CD4-positive, alpha-beta T cell (primary cell): Measurements from ENCODE around the gene MRPL43. TPM values are rescaled to one million over a fixed set of nuclear protein-coding genes. Genes with fewer than 3 reads are reported as not detected.

Experiments
- ATAC-seq: fragments of 200-7000 bp; cut with Tn5 transposase; one replicate; pipeline ENCODE4 v1.10.0; 2022; ENCODE audit warnings: mild to moderate bottlenecking; ENCODE audit not compliant: poor library complexity
- CTCF ChIA-PET: fragments of 350-600 bp; sonication (Branson Sonifier 250); formaldehyde crosslinking; loops from one replicate; lab custom pipeline; 2021; ENCODE audit warnings: antibody characterized with exemption, inconsistent platforms; lab: Charles Lee
- POLR2A ChIA-PET: fragments of 350-600 bp; sonication (Branson Sonifier 250); formaldehyde crosslinking; loops from one replicate; lab custom pipeline; 2021; ENCODE audit warnings: antibody characterized with exemption, inconsistent platforms; lab: Charles Lee
- DNase-seq, 14 experiments: peaks; one replicate each; pipeline ENCODE4 v3.0.0-alpha.2; 2013 to 2020; ENCODE audit warnings: mixed read lengths in 2 of 14
- H3K27ac ChIP-seq, 2 donors: one replicate each; pipeline versions ENCODE4 v1.5.1 to v1.7.0; 2013; ENCODE audit warnings: low read length in 2 of 2, low read depth in 1 of 2, mild to moderate bottlenecking in 1 of 2
- H3K27me3 ChIP-seq, 2 experiments: 1 replicate in 1 of 2; 2 replicates in 1 of 2; pipeline versions ENCODE4 v1.6.1 to v1.7.0; 2013; ENCODE audit warnings: low read length in 2 of 2, control low read depth in 1 of 2, mild to moderate bottlenecking in 1 of 2, moderate library complexity in 1 of 2; ENCODE audit not compliant: insufficient read depth in 2 of 2, control insufficient read depth in 1 of 2
- H3K36me3 ChIP-seq: one replicate; pipeline ENCODE4 v1.6.1; 2013; ENCODE audit warnings: low read length, control low read depth; ENCODE audit not compliant: insufficient read depth
- H3K4me1 ChIP-seq: one replicate; pipeline ENCODE4 v1.6.1; 2013; ENCODE audit warnings: low read length, control low read depth; ENCODE audit not compliant: insufficient read depth
- H3K4me3 ChIP-seq: one replicate; pipeline ENCODE4 v1.5.1; 2013; ENCODE audit warnings: mild to moderate bottlenecking, low read length, moderate library complexity
- H3K9me3 ChIP-seq, 2 experiments: 1 replicate in 1 of 2; 2 replicates in 1 of 2; pipeline versions ENCODE4 v1.6.1 to v1.7.0; 2013; ENCODE audit warnings: low read length in 2 of 2, mild to moderate bottlenecking in 2 of 2, control low read depth in 1 of 2, moderate library complexity in 1 of 2; ENCODE audit not compliant: control insufficient read depth in 1 of 2, insufficient read depth in 1 of 2
- H3K27ac Mint-ChIP-seq: one replicate; pipeline ENCODE4 v1.8.0; 2020; ENCODE audit warnings: mixed read lengths
- H3K27me3 Mint-ChIP-seq: one replicate; pipeline ENCODE4 v1.8.0; 2021; ENCODE audit warnings: mixed read lengths
- H3K36me3 Mint-ChIP-seq: one replicate; pipeline ENCODE4 v1.8.0; 2021; ENCODE audit warnings: low read depth, mixed read lengths
- H3K4me1 Mint-ChIP-seq: one replicate; pipeline ENCODE4 v1.8.0; 2021; ENCODE audit warnings: low read depth, mixed read lengths
- H3K4me3 Mint-ChIP-seq: one replicate; pipeline ENCODE4 v1.8.0; 2020; ENCODE audit warnings: mild to moderate bottlenecking, mixed read lengths
- H3K9me3 Mint-ChIP-seq: one replicate; pipeline ENCODE4 v1.8.0; 2020; ENCODE audit warnings: mixed read lengths
- intact Hi-C, 2 experiments: fragments of 100-400 bp; cut with DNase I in 1 of 2; cut with micrococcal nuclease in 1 of 2; formaldehyde crosslinking; loops; one replicate each; pipeline versions ENCODE4 v1.15.1 to v1.9.0; 2023 to 2025; cut with DNase I, micrococcal nuclease
- total RNA-seq, 174 experiments: library from RNA in 2 of 174; stranded (reverse) in 2 of 174; gene quantifications; one replicate each; pipeline ENCODE4 v1.2.3 and lab custom pipeline; 2021 to 2026
- TF ChIP-seq, protein P1 (sequence below): fragments of 200-600 bp; IDR thresholded peaks from one replicate; pipeline ENCODE4 v1.8.0; 2022; ENCODE audit warnings: antibody characterized with exemption, mild to moderate bottlenecking

The MRPL43 gene
- total RNA-seq, 2 experiments from 2014 or later: 28.5 to 31.0 TPM

DNA sequence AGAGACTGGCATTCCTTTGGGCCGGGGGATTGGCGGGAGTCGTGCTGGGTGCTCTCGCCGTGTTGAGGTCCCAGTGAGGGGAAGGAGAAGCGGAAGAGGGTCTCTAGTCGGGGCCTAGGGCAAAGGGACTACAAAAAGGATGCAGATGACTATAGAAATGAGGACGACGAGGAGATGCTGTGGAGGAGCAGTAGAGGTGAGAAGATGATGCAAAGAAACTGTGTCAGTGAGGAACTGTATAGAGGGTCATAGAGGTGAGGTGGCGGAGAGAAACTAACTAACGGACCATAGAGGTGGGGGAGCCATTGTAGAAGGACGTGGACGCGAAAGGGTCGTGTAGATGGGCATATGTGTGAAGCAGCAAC lies 370 bp upstream of the MRPL43 start:
- peak overlapping the region in 1 of 2 donors; percentile 52 for H3K27ac ChIP-seq

DNA sequence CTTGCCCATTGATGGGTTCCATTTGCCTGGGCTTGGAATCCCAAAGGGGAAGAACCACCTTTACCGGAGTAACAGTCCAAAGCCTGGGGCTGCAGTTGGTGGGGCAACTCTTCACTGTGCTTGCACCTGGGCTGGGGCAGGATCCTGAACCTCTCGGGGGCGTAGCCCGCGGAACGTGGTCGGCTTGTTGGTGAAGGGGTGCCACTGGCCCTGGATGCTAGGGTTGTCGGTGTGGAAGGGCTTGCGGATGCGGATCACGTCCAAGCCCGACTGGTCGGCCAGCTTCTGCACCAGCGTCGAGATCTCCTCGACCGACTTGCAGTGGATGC lies 710 bp downstream of the MRPL43 start:
- no peaks in the 10 kb centered on the region for H3K9me3 ChIP-seq
- H3K9me3 Mint-ChIP-seq: no peaks in the 10 kb centered on the region
- no peak for DNase-seq
- H3K4me1 ChIP-seq: peaks cover 41% of the 10 kb centered on the region
- peak overlapping the region in 1 of 2 donors; percentile 67 for H3K27ac ChIP-seq
- intact Hi-C loops: loop anchor here in 1 of 2 experiments (2.0 to 5.0 kb wide), 2 partner anchors 74 to 449 kb away; partner anchors contain the start of genes HIF1AN and SLF2
- peaks cover 68% of the 10 kb centered on the region for H3K36me3 Mint-ChIP-seq
- H3K4me3 ChIP-seq: peak overlapping the region; percentile 96
- POLR2A ChIA-PET: interaction anchor here (1.0 to 4.7 kb wide), 3 partner anchors 11 to 46 kb away, joined by 3 to 34 read pairs (median 3); partner anchors contain the start of gene LZTS2
- H3K4me3 Mint-ChIP-seq: peak overlapping the region; percentile 97
- H3K27ac Mint-ChIP-seq: peak overlapping the region; percentile 86
- H3K36me3 ChIP-seq: peaks cover 49% of the 10 kb centered on the region
- no peaks in the 10 kb centered on the region for H3K27me3 ChIP-seq
- CTCF ChIA-PET: interaction anchor here (0.9 to 1.2 kb wide), 3 partner anchors 13 to 63 kb away, joined by 3 to 4 read pairs (median 3); partner anchors contain the start of gene LZTS2
- ATAC-seq: no peak
- H3K27me3 Mint-ChIP-seq: no peaks in the 10 kb centered on the region
- TF ChIP-seq, protein P1, sequence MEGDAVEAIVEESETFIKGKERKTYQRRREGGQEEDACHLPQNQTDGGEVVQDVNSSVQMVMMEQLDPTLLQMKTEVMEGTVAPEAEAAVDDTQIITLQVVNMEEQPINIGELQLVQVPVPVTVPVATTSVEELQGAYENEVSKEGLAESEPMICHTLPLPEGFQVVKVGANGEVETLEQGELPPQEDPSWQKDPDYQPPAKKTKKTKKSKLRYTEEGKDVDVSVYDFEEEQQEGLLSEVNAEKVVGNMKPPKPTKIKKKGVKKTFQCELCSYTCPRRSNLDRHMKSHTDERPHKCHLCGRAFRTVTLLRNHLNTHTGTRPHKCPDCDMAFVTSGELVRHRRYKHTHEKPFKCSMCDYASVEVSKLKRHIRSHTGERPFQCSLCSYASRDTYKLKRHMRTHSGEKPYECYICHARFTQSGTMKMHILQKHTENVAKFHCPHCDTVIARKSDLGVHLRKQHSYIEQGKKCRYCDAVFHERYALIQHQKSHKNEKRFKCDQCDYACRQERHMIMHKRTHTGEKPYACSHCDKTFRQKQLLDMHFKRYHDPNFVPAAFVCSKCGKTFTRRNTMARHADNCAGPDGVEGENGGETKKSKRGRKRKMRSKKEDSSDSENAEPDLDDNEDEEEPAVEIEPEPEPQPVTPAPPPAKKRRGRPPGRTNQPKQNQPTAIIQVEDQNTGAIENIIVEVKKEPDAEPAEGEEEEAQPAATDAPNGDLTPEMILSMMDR: no peak
- H3K4me1 Mint-ChIP-seq: peaks cover 26% of the 10 kb centered on the region

More for the DNA sequence above, 370 bp upstream of the MRPL43 start:
- ChIA-PET POLR2A (interaction anchor here (0.7 to 4.7 kb wide), 3 partner anchors 10 to 75 kb away, joined by 3 to 34 read pairs (median 4); partner anchors contain the start of genes LZTS2 and SLF2), CTCF (interaction anchor here (1.2 to 1.6 kb wide), 2 partner anchors 10 to 12 kb away, joined by 3 to 7 read pairs; partner anchors contain the start of gene LZTS2)
- H3K36me3 ChIP-seq: peaks cover 48% of the 10 kb centered on the region
- Mint-ChIP-seq H3K36me3 (peaks cover 63% of the 10 kb centered on the region), H3K9me3 (no peaks in the 10 kb centered on the region), H3K27ac (peak overlapping the region; percentile 86), H3K4me3 (peak overlapping the region; percentile 97), H3K4me1 (peaks cover 26% of the 10 kb centered on the region), H3K27me3 (no peaks in the 10 kb centered on the region)
- H3K9me3 ChIP-seq: no peaks in the 10 kb centered on the region
- no peaks in the 10 kb centered on the region for H3K27me3 ChIP-seq
- DNase-seq (no peak), ATAC-seq (no peak)
- peak overlapping the region; percentile 96 for H3K4me3 ChIP-seq
- TF ChIP-seq, protein P1: no peak
- peaks cover 41% of the 10 kb centered on the region for H3K4me1 ChIP-seq
- intact Hi-C loops: loop anchor here in 1 of 2 experiments (2.0 to 5.0 kb wide), 2 partner anchors 75 to 450 kb away; partner anchors contain the start of genes HIF1AN and SLF2

DNA sequence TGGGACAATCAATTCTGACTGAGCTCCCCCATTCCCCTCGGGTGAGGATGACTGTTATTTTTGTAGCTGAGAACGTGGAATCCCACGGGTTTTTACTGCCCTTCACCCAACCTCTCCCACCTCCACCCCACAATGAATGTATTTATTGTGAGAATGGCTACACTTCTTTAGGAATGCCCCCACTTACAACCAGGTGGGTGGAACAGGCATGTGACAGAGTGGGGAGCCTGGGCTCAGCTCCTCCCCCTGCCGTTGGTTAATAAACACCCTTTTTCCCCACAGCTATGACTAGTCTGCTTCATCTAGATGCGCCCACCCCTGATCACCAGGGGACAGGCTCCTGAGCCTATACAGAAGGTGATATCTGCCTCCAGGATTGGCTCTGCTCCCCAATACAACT lies 2.0 kb downstream of the MRPL43 start:
- Mint-ChIP-seq H3K27ac (no peak overlapping the region), H3K4me3 (peak overlapping the region; percentile 97), H3K27me3 (no peaks in the 10 kb centered on the region), H3K36me3 (peaks cover 69% of the 10 kb centered on the region), H3K9me3 (no peaks in the 10 kb centered on the region), H3K4me1 (peaks cover 19% of the 10 kb centered on the region)
- POLR2A ChIA-PET: interaction anchor here (0.8 to 4.7 kb wide), 2 partner anchors 13 to 15 kb away, joined by 3 to 34 read pairs; partner anchors contain the start of gene LZTS2
- TF ChIP-seq, protein P1: no peak
- H3K4me3 ChIP-seq: no peak overlapping the region
- H3K9me3 ChIP-seq: no peaks in the 10 kb centered on the region
- H3K36me3 ChIP-seq: peaks cover 49% of the 10 kb centered on the region
- peaks cover 41% of the 10 kb centered on the region for H3K4me1 ChIP-seq
- intact Hi-C loops: loop anchor here in 1 of 2 experiments (5.0 kb wide), 1 partner anchor 448 kb away; the partner anchor contains the start of gene HIF1AN
- CTCF ChIA-PET: interaction anchor here (1.1 to 1.2 kb wide), 2 partner anchors 12 to 29 kb away, joined by 3 to 4 read pairs; no protein-coding TSS in a partner anchor
- DNase-seq: no peak
- no peak overlapping the region for H3K27ac ChIP-seq
- no peak for ATAC-seq
- H3K27me3 ChIP-seq: no peaks in the 10 kb centered on the region
